ENCODE measurements around the gene SALL1.

SALL1 gene

GRCh38 chr16:51163894-51164566 is 13.0 kb upstream of the SALL1 start:
- no peaks in the 10 kb centered on the region for H3K4me1 ChIP-seq
- H3K27me3 ChIP-seq, result peaks cover 0 to 25% of the 10 kb centered on the region in 2 donors
- no peak for DNase-seq
- no peaks in the 10 kb centered on the region for H3K9me3 ChIP-seq
- intact Hi-C loops (cut with DNase I; ENCODE audit: low total_unique reads), result no loop called here
- no peak overlapping the region for H3K27ac ChIP-seq
- TF ChIP-seq CTCF (IDR thresholded peaks at IDR 0.05), result no peak
- no peak overlapping the region for H3K4me3 ChIP-seq
- H3K36me3 ChIP-seq, result no peaks in the 10 kb centered on the region

- Histone ChIP-seq H3K4me1 (no peaks in the 10 kb centered on the region), H3K27ac (no peak overlapping the region), H3K27me3 (peaks cover 0 to 29% of the 10 kb centered on the region in 2 donors), H3K36me3 (no peaks in the 10 kb centered on the region), H3K9me3 (no peaks in the 10 kb centered on the region), H3K4me3 (no peak overlapping the region)
- DNase-seq, result no peak
- no peak for TF ChIP-seq CTCF (IDR thresholded peaks at IDR 0.05)
- intact Hi-C loops (cut with DNase I; ENCODE audit: low total_unique reads), result no loop called here
Measured at GRCh38 chr16:51163366-51163765, 12.3 kb upstream of the SALL1 start.

GRCh38 chr16:51161440-51162195 is 10.5 kb upstream of the SALL1 start:
- H3K27me3 ChIP-seq, result peaks cover 0 to 41% of the 10 kb centered on the region in 2 donors
- no peak for DNase-seq
- no peak overlapping the region for H3K4me3 ChIP-seq
- no peak for TF ChIP-seq CTCF (IDR thresholded peaks at IDR 0.05)
- no peak overlapping the region for H3K27ac ChIP-seq
- no peaks in the 10 kb centered on the region for H3K4me1 ChIP-seq
- H3K36me3 ChIP-seq, result no peaks in the 10 kb centered on the region
- intact Hi-C loops (cut with DNase I; ENCODE audit: low total_unique reads), result no loop called here
- no peaks in the 10 kb centered on the region for H3K9me3 ChIP-seq

GRCh38 chr16:51159865-51160264 is 8.8 kb upstream of the SALL1 start:
- Histone ChIP-seq H3K36me3 (no peaks in the 10 kb centered on the region), H3K9me3 (no peaks in the 10 kb centered on the region), H3K27ac (no peak overlapping the region), H3K27me3 (peaks cover 0 to 54% of the 10 kb centered on the region in 2 donors), H3K4me1 (peaks cover 0 to 13% (median 12%) of the 10 kb centered on the region in 4 donors), H3K4me3 (no peak overlapping the region)
- no peak for DNase-seq
- intact Hi-C loops (cut with DNase I; ENCODE audit: low total_unique reads), result no loop called here
- TF ChIP-seq CTCF (IDR thresholded peaks at IDR 0.05), result no peak

GRCh38 chr16:51159296-51159695 is 8.2 kb upstream of the SALL1 start:
- DNase-seq, result no peak
- Histone ChIP-seq H3K9me3 (no peaks in the 10 kb centered on the region), H3K4me3 (no peak overlapping the region), H3K27ac (no peak overlapping the region), H3K4me1 (peaks cover 0 to 16% (median 13%) of the 10 kb centered on the region in 4 donors), H3K27me3 (peaks cover 0 to 59% of the 10 kb centered on the region in 2 donors), H3K36me3 (no peaks in the 10 kb centered on the region)
- intact Hi-C loops (cut with DNase I; ENCODE audit: low total_unique reads), result no loop called here
- no peak for TF ChIP-seq CTCF (IDR thresholded peaks at IDR 0.05)

Measured in tibial artery (tissue), 4 donors.